Fibroblast of the conjunctiva (primary cell): ENCODE data around the gene CALHM2.
A peak's percentile ranks its signal among the peaks of the same experiment; 100 is the strongest.
"Not testable (repeated sequence)": the region's sequence is repeated elsewhere in the genome, so short reads cannot be mapped to it uniquely, and the experiment has no call there.

Source experiments
- DNase-seq: peaks from one replicate; pipeline ENCODE4 v3.0.0-alpha.2; 2010; ENCODE audit warnings: low read depth

CALHM2 gene

DNA sequence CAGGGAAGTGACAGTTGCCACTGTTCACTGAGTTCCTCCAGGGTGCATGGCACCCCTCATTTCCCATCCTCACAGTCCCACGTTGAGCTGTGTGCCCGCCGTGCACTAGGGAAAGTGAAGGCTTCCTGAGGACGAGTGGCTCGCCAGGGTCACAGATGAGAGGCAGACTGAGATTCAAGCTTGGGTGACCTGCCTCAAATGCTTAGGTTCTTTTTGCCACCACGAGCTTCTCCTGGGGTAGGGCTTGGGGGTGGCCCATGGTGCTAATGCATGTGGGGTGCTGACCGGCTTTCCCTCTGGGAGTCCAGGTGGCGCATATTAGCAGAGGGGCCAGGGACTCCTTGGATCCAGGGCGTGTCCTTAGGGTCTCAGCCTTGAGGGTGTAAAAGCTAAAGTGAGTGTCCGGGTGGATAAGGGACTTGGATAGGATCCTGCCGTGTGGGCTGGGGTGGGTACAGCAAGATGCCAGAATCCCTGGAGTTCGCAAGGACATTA, 1.9 kb downstream of the CALHM2 start:
- no peak for DNase-seq

DNA sequence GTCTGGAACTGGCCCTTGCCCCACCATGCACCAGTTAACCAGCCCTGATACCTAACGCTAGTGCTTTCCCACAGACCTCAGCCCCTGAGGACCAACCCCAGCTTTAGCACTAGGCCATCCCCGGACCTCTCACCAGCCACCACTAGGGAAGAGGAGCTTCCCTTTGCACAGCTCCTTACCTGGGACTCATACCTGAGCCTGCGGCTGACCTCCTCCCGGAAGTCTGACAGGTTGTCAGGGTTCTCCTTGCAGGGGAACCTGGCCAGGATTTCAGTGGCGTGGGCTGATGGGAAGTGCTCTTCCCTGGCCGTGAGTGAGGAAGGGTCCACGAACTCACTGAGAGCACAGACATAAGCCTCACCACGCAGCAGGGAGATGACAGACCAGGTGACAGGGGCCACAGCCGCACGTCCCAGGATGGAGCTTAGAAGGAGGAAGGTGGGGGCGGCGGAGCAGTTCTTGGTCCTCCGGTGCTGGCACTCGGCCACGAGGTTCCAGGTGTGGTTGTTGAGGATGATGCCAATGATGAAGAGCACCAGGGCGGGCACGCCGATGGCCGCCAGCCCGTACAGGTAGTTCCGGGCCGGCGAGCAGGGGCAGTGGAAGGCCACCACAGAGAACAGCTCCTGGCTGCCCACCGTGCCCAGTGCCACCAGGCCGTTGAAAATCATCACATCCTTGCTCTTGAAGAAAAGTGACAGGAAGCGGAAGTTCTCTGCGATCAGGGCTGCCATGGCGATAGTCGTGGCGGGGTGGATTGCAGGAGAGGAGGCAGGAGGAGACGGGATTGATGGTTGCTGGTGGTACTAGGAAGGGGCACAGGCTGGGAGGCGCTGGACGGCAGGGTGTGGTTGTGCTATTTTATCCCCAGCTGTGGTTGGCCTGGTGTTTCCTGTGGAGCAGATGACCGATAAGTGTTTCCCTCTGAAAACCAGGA, 2.7 kb downstream of the CALHM2 start:
- no peak for DNase-seq

DNA sequence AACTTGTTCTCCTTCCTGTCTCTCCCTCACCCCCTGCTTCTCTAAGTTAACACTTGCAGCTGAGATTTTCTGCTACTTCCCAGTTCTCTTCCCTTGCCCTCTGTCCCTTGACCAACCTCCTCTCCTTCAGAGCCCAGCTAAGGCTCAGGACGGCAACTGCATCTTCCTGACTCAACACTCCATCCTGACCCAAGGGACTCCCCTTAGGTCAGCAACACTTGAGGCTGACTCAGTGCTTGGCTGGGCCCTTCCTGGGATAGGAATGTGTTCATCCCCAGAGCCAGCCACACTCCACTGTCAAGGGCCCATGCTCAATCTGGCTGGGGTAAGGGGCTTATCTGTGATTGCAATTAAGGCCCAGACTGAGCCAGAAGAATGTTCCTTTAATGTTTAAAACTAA, 3.4 kb downstream of the CALHM2 start:
- DNase-seq: peak; percentile 74

GRCh38 chr10:103447187-103447586, 5.0 kb downstream of the CALHM2 start:
- no peak for DNase-seq

GRCh38 chr10:103445767-103446567, 6.2 kb downstream of the CALHM2 start:
- no peak for DNase-seq

DNA sequence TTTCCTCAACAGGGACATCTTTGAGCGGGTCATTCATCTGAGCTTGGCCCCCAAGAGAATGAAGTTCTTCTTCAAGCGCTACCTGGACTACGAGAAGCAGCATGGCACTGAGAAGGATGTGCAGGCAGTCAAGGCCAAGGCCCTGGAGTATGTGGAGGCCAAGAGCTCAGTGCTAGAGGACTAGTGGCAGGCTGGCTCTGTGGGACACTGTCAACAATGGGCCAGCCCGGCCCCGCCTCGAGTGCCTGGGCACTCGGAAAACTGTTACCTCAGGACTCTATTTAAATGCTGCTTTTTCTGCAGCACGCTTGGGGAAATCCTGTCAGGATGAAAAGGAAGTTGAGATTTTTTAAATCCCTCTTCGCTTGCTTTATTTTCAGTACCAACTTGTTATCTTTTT, 6.8 kb downstream of the CALHM2 start:
- no peak for DNase-seq

GRCh38 chr10:103444478-103444877, 7.7 kb downstream of the CALHM2 start:
- no peak for DNase-seq

GRCh38 chr10:103443475-103444185, 8.5 kb downstream of the CALHM2 start:
- no peak for DNase-seq

GRCh38 chr10:103442031-103442461, 10.1 kb downstream of the CALHM2 start:
- no peak for DNase-seq

- DNase-seq: no peak
Observed at GRCh38 chr10:103441611-103442010, 10.6 kb downstream of the CALHM2 start.

- no peak for DNase-seq
Observed at GRCh38 chr10:103441206-103441605, 11.0 kb downstream of the CALHM2 start.

GRCh38 chr10:103440416-103440815, 11.8 kb downstream of the CALHM2 start:
- DNase-seq: no peak

GRCh38 chr10:103439776-103440175, 12.4 kb downstream of the CALHM2 start:
- no peak for DNase-seq

DNA sequence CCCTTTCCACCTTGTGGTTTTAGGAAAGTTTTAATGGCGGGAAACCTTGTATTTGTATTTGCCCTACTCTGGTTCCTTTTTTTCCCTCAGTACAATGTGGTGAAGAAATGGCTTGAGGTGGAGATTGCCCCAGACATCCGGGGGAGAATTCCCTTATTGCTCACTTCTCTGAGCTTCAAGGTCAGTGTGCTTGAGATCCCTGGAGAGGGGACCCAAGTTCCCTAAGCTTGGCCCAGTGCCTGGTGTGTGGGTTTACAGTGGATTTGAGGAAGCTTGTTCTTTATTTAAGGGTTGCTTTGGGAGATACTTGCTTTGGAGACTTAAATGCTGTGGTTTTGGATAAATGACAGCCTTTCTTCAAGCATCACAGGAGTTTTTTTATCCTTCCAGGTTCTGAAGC, 18.3 kb downstream of the CALHM2 start:
- no peak for DNase-seq

GRCh38 chr10:103431902-103432301, 20.3 kb downstream of the CALHM2 start:
- no peak for DNase-seq

GRCh38 chr10:103429647-103430046, 22.5 kb downstream of the CALHM2 start:
- DNase-seq: no peak

GRCh38 chr10:103428989-103429643, 23.1 kb downstream of the CALHM2 start:
- no peak for DNase-seq

DNA sequence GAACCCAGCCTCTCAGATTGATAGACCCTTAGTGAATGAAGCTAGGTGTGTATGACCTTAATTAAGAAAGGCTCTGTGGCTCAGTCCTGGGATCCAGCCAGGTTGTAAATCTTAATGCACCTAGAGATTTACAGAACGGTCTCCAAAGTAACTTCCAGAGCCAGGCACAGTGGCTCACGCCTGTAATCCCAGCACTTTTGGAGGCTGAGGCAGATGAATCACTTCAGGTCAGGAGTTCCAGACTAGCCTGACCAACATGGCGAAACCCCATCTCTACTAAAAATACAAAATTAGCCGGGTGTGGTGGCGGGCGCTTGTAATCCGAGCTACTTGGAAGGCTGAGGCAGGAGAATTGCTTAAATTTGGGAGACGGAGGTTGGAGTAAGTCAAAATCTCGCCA, 24.3 kb downstream of the CALHM2 start:
- no peak for DNase-seq

DNA sequence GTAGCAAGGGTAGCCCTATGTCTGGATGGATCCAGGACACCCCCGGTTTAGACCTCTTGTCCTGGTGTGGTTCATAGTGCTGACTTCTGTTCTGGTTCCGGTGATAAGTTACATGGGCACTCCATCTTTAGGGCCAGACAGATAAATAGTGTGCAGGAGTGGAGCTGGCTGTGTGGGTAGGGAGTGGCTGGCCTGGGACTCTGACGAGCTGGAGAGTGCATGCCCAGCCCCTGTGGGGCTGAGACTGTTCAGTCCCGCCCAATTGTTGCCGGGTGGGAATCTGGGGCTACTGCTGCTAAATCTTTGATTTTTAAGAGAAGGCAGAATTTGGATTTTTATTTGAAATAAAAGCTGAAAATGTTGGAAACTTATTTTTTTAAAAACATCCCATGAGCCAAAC, 28.4 kb downstream of the CALHM2 start:
- DNase-seq: no peak

DNA sequence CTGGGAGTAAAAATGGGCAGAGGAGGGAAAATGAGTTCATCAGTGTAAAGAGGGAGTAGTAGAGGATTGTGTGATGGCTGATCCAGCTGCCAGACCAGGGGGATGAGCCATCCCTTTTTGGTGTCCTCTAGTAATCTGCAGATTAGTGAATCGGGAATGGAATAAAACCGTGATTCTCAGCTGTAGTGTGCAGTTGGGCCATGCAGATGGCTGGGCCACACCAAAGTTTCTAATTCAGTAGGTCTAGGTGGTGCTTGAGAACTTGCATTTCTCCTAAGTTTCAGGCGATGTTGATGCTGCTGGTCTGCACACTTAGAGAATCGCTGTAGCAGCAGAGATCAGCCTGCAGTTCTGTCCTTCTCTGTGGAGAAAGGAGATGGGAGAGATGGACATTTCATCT, 33.1 kb downstream of the CALHM2 start:
- no peak for DNase-seq

DNA sequence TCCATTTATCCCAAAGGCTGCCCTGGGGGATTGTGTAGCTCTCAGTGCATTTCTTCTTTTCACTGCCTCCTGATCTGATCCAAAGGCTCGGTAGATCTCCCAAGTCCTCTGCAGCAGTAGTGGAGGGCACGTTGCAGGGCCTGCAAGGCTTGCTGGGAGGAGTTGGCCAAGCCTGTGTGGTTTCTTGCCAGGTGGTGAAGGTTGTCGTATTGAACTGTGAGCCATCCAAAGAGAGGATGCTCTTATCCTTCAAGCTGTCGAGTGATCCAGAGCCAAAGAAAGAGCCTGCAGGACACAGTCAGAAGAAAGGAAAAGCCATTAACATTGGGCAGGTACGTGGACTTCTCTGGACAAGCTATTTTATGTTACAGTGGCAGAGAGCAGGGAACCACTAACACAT, 34.6 kb downstream of the CALHM2 start:
- DNase-seq: no peak

GRCh38 chr10:103417148-103417469, 35.1 kb downstream of the CALHM2 start:
- not testable (repeated sequence) for DNase-seq
